DMS 273 treated with DMSO at 0.1 percent for 48 hours (cell line): ENCODE measurements around the gene STARD3.

ENCODE experiments used
- DNase-seq: peaks from one replicate; lab custom pipeline; 2025; lab: John Stamatoyannopoulos, UW

STARD3 gene

GRCh38 chr17:39660397-39661385, 23.7 kb downstream of the STARD3 start:
- no peak for DNase-seq

DNA sequence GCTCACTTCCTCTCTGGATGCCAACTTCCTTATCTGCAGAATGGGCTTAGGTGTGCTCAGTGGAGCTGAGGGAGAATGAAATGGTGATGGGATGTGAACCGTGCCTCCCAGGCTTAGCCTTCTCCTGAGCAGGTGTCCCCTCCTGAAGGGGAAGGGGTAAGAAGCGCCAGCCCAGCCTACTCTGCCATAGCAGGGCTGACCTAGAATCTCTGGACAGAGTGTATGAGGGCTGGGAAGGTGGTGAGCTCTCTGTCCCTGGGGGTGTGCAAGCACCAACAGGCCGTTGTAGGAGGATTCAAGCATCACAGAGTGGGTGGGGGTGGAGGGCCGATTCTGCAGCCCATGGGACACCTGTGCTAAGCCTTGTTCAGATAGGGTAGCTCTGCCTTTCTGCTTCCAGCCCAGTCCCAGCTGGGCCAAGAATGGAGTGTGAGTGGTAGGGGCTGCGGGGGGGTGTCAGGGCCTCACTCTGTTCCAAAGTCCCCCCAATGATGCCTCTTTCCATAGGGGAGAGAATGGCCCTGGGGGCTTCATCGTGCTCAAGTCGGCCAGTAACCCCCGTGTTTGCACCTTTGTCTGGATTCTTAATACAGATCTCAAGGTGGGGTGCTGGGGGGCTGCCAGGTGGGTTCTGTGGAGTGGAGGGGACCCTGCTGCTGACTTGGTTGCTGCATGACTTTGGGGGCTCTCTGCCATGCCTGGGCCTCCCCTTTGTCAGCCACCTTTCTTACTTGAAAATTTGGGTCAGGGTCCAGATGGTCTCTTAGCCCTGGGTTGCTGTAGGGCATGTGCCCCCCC, 25.0 kb downstream of the STARD3 start:
- DNase-seq, result no peak

DNA sequence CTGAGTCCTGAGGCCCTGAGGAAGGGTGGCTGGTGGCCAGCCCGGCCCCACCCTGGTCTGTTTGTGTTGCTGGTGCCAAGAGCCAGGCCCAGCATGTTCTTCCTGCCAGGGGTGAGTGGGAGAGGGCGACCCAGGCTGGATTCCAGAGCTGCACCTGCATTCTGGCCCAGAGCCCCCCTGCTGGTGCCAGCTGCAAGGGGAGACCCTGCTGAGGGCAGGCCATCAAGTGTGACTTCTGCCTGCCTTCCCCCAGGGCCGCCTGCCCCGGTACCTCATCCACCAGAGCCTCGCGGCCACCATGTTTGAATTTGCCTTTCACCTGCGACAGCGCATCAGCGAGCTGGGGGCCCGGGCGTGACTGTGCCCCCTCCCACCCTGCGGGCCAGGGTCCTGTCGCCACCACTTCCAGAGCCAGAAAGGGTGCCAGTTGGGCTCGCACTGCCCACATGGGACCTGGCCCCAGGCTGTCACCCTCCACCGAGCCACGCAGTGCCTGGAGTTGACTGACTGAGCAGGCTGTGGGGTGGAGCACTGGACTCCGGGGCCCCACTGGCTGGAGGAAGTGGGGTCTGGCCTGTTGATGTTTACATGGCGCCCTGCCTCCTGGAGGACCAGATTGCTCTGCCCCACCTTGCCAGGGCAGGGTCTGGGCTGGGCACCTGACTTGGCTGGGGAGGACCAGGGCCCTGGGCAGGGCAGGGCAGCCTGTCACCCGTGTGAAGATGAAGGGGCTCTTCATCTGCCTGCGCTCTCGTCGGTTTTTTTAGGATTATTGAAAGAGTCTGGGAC, 25.8 kb downstream of the STARD3 start:
- no peak for DNase-seq

GRCh38 chr17:39663340-39663687, 26.4 kb downstream of the STARD3 start:
- DNase-seq, result no peak

DNA sequence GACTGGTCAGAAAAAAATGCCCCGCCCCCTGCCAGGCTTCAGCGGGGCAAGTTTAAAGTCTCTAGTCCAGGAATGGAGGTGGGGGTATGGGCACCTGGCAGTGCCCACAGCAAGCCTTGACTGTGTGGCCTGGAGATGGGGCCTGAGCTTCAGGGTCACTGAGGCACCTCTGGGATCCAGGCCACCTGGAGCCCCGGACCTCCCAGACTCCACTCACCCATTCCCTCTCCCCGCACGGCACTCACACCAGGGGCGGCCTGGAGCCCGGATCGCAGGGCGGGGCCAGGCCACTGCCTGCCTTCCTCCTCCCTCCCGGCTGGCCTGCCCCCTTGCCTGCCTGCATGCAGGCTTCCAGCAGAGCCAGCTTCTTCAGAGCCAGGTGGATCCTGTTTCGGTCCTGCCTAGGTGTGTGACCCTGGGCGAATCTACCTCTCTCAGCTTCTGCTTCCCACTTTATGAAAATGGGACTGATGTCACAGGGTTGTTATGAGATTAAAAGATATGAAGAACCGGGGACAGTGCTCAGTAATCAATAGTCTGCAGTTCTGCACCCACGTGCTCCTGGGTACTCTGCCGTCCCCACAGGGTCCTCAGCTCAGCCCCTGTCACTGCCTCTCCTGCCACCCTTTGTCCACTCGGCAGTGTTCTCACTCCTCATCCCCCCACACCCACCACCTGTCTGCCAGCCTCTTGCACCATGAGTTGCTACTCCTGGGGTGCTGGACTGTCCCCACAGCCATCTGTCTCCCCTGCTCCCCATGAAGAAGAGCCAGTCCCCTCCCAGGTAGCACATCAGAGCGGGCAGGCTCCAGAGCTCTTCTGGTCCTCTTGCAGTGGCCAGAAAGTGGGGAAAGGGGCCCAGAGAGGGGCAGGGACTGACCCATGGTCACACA, 27.0 kb downstream of the STARD3 start:
- no peak for DNase-seq

DNA sequence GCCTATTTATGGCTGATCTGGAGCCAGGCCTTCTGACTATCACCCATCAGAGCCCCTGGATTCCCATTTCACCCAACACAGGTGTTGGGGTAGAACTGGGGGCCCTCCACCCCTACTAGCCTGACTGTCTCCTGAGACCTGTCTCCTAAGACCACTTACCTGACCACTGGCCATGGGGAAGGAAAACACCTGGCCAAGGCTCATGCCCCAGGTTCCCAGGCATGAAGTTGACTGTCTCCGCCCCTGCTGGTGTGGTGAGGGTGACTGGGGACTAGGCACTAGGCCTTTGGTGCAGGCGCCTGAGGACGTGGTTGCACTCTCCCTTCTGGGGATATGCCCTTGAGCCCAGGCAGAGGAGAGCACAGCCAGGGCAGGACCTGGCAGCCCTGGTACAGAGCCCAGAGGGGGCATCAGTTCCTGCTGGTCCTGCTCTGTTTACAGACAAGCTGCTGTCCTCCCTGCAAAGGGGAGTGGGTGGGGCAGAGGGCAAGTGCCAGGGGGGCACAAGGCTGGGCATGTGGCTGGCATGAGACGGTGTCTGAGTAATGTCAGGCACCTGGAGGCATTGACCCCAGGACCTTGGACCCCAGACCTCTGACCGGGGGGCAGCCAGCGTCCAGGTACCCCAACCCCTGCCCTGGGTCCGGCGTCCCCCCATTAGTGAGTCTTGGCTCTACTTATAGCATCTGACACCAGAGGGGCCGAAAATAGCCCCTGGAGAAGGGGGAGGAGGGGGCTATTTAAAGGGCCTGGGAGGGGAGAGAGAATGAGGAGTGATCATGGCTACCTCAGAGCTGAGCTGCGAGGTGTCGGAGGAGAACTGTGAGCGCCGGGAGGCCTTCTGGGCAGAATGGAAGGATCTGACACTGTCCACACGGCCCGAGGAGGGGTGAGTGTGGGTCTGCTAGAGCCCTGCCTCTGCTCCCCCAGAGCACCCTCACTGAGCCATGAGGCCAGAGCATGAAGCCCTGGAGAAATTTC, 27.9 kb downstream of the STARD3 start, which contains the start of gene TCAP:
TCAP (plus strand) TSS at position 769 of the 981 bp plus-strand sequence; CDS start at position 780, 11 bp downstream.
- DNase-seq, result no peak

DNA sequence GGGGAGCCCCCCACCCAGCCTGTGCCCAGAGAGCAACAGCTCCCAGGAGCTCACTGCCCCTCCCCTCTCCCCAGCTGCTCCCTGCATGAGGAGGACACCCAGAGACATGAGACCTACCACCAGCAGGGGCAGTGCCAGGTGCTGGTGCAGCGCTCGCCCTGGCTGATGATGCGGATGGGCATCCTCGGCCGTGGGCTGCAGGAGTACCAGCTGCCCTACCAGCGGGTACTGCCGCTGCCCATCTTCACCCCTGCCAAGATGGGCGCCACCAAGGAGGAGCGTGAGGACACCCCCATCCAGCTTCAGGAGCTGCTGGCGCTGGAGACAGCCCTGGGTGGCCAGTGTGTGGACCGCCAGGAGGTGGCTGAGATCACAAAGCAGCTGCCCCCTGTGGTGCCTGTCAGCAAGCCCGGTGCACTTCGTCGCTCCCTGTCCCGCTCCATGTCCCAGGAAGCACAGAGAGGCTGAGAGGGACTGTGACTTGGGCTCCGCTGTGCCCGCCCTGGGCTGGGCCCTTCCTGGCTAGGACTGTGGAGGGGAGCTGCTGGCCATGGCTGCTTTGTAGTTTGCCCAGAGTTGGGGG, 28.8 kb downstream of the STARD3 start:
- no peak for DNase-seq

DNA sequence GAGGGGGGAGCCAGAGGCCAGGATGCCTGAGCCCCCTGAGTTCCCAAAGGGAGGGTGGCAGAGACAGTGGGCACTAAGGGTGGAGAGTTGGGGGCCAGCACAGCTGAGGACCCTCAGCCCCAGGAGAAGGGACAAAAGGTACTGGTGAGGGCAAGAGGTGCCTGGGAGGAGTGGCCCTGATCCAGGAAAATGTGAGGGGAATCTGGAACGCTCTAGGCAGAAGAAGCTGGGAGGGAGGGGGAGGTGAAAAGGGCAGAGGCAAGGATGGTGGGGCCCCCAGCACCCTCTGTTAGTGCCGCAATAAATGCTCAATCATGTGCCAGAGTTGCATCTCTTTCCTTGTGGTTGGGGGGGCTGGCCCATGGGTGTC, 29.3 kb downstream of the STARD3 start:
- DNase-seq, result no peak

DNA sequence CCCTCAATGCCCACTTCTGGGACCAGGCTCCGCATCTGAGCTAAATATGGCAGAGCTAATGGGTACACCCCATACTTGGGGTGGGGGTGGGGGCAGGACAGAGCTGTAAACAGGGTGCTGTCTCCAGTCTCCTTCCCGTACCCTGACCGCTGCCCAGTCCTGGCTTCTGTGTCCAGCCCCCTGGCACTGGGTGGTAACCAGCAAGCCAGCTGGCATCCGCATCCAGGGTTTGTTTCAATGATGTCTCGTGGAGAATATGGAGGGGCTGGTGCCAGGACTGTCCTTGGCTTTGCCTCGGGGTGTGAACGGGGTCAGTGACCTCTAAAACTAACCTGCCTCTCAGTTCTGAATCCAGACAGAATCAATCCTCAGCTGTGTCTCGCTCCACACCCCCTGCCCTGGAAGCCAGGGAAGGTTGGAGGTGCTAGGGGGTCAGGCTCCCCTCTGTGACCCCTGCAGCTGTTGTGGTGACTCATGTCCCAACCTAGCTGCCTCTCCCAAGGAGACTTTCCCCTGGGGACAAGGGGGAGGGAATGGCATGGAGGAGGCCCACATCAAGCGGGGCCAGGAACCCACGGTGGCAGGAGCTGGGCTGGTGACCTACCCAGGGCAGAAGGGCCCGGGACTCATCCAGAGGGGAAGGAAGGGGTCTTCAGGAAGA, 29.8 kb downstream of the STARD3 start:
- DNase-seq, result no peak

DNA sequence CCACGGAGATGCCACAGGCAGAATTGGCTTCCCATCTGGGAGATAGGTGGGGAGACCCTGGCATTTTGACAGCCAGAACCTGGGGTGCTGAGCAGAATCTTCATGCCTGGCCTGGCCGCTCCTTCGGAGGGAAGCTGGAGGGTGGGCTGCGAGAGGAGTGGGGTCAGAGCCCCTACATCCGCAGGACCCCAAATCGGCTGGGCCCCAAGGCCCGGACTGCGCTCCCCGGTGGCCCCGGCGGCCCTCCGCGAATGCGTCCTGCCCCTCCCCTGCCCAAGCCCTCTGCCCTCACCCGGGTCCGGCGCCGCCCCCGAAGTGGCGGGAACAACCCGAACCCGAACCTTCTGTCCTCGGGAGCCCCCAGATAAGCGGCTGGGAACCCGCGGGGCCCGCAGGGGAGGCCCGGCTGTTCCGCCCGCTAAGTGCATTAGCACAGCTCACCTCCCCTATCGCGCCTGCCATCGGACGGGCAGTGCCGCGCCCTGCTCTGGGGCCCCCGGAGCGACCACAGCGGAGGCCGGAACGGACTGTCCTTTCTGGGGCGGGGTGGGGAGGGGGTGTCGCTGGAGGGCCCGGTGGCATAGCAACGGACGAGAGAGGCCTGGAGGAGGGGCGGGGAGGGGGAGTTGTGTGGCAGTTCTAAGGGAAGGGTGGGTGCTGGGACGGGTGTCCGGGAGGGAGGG, 30.5 kb downstream of the STARD3 start:
- DNase-seq, result no peak

- no peak for DNase-seq
These were observed 31.3 kb downstream of the STARD3 start, which contains the start of gene PNMT for GRCh38 chr17:39667945-39668924. Gene PNMT (plus strand): TSS chr17:39668453. CDS start chr17:39668476, 23 bp downstream.

DNA sequence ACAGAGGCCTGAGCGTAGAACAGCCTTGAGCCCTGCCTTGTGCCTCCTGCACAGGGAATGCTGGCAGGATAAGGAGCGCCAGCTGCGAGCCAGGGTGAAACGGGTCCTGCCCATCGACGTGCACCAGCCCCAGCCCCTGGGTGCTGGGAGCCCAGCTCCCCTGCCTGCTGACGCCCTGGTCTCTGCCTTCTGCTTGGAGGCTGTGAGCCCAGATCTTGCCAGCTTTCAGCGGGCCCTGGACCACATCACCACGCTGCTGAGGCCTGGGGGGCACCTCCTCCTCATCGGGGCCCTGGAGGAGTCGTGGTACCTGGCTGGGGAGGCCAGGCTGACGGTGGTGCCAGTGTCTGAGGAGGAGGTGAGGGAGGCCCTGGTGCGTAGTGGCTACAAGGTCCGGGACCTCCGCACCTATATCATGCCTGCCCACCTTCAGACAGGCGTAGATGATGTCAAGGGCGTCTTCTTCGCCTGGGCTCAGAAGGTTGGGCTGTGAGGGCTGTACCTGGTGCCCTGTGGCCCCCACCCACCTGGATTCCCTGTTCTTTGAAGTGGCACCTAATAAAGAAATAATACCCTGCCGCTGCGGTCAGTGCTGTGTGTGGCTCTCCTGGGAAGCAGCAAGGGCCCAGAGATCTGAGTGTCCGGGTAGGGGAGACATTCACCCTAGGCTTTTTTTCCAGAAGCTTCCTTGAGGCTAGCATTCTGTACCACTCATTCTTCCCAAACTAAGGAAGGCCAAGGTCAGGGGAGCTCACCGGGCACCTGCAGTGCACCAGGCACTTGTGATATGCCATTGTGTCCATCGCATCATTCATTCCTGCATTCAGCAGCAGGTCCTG, 33.2 kb downstream of the STARD3 start:
- DNase-seq, result no peak

GRCh38 chr17:39670746-39671145, 33.8 kb downstream of the STARD3 start:
- DNase-seq, result no peak

DNA sequence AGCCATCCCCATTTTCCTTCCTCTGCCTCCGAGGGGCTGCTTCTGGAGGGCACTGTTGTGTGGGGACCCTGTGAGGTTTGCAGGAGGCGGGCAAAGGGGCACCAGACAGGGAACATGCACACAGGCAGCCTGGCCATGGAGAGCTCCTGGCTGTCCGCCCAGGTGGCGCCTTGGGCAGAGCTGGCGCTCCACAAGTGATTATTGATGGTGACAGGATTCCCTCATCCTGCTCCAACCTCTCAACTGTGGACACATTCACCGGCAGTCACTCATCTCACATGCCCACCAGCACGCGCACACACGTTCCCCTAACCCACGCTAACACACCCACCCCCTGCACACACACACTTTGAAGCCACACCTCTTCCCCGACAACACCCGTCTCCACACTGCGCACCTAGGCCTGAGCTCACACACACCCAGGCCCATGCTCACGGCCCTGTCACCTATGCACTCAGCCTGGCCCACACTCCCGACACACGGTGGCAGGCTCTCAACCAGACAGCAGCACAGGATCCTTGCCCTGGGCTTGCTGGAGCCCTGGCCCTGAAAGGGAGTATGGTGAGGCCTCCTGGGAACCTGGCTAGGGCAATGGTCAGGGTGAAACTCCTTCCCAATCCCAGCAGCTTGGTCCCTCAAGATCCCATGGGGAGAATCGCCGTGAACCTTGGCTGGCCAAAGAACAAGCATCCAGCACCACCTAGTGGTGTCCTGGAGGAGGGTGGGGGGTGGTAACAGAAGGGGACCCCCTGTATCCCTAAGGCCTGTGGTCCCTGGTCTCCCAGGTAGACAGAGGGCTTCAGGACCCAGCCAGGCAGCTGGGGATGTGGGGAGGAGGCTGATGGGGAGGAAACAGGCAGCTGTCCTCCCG, 34.9 kb downstream of the STARD3 start:
- DNase-seq, result no peak
